Measurements from ENCODE around the gene ARHGEF10L.

DNA sequence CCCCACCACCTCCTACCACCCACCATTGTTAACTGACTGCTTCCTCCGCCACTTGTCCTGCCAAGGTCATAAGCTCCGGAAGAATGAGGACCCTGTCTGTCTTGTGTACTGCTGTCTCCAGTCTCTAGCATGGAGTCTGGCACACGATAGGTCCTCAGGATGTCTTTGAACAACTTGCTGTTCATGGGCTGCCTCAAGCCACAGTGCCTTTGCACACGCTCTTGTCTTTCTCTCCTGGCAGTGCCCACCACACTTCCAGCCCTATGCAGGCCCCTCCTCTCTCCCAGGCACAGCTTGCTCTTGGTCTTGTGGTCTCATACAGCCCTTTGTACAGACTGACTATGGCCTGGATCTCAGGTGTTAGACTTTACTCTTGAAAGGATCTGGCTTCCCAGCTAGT, 97.6 kb downstream of the ARHGEF10L start:
- TF ChIP-seq, protein P1, sequence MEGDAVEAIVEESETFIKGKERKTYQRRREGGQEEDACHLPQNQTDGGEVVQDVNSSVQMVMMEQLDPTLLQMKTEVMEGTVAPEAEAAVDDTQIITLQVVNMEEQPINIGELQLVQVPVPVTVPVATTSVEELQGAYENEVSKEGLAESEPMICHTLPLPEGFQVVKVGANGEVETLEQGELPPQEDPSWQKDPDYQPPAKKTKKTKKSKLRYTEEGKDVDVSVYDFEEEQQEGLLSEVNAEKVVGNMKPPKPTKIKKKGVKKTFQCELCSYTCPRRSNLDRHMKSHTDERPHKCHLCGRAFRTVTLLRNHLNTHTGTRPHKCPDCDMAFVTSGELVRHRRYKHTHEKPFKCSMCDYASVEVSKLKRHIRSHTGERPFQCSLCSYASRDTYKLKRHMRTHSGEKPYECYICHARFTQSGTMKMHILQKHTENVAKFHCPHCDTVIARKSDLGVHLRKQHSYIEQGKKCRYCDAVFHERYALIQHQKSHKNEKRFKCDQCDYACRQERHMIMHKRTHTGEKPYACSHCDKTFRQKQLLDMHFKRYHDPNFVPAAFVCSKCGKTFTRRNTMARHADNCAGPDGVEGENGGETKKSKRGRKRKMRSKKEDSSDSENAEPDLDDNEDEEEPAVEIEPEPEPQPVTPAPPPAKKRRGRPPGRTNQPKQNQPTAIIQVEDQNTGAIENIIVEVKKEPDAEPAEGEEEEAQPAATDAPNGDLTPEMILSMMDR (conservative IDR thresholded peaks at IDR 0.05), result no peak
- TF ChIP-seq EZH2 (IDR thresholded peaks at IDR 0.05; ENCODE audit: low read depth), result no peak
